ENCODE results near the gene COL8A2. TPM values are rescaled to one million over a fixed set of nuclear protein-coding genes. Genes with fewer than 3 reads are reported as not detected.

COL8A2 gene
- total and polyA plus RNA-seq, 3 donors from 2014 or later: 1.3 to 4.2 (median 2.0) TPM

- WGBS, 2 donors: 81 to 84% methylated on average over 2 of the region's 2 CpGs
- intact Hi-C loops (cut with DNase I; ENCODE audit: low total_unique reads): no loop called here
- no peaks in the 10 kb centered on the region for H3K36me3 ChIP-seq (ENCODE audit: low read depth, missing control alignments)
These were observed 54.7 kb downstream of the COL8A2 start for GRCh38 chr1:36070349-36070748.

GRCh38 chr1:36068866-36069265 is 56.2 kb downstream of the COL8A2 start:
- H3K9me3 ChIP-seq: no peaks in the 10 kb centered on the region
- H3K27me3 ChIP-seq: no peaks in the 10 kb centered on the region
- WGBS, 2 donors: 87 to 93% methylated on average over 2 of the region's 2 CpGs
- no peak for TF ChIP-seq POLR2A (IDR thresholded peaks at IDR 0.05)
- TF ChIP-seq, protein P1, sequence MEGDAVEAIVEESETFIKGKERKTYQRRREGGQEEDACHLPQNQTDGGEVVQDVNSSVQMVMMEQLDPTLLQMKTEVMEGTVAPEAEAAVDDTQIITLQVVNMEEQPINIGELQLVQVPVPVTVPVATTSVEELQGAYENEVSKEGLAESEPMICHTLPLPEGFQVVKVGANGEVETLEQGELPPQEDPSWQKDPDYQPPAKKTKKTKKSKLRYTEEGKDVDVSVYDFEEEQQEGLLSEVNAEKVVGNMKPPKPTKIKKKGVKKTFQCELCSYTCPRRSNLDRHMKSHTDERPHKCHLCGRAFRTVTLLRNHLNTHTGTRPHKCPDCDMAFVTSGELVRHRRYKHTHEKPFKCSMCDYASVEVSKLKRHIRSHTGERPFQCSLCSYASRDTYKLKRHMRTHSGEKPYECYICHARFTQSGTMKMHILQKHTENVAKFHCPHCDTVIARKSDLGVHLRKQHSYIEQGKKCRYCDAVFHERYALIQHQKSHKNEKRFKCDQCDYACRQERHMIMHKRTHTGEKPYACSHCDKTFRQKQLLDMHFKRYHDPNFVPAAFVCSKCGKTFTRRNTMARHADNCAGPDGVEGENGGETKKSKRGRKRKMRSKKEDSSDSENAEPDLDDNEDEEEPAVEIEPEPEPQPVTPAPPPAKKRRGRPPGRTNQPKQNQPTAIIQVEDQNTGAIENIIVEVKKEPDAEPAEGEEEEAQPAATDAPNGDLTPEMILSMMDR (IDR thresholded peaks at IDR 0.05): no peak
- DNase-seq: no peak
- no peaks in the 10 kb centered on the region for H3K4me1 ChIP-seq
- intact Hi-C loops (cut with DNase I; ENCODE audit: low total_unique reads): no loop called here
- H3K36me3 ChIP-seq (ENCODE audit: low read depth, missing control alignments): no peaks in the 10 kb centered on the region
- no peak overlapping the region for H3K4me3 ChIP-seq
- no peak overlapping the region for H3K27ac ChIP-seq

More at GRCh38 chr1:36070349-36070748, 54.7 kb downstream of the COL8A2 start:
- no peak for TF ChIP-seq POLR2A (IDR thresholded peaks at IDR 0.05)
- TF ChIP-seq, protein P1 (IDR thresholded peaks at IDR 0.05): no peak
- no peak for DNase-seq
- Histone ChIP-seq H3K9me3 (no peaks in the 10 kb centered on the region), H3K27ac (no peak overlapping the region), H3K27me3 (no peaks in the 10 kb centered on the region), H3K4me3 (no peak overlapping the region), H3K4me1 (no peaks in the 10 kb centered on the region)

- H3K27ac ChIP-seq: no peak overlapping the region
- H3K9me3 ChIP-seq: no peaks in the 10 kb centered on the region
- no peaks in the 10 kb centered on the region for H3K4me1 ChIP-seq
- H3K27me3 ChIP-seq: no peaks in the 10 kb centered on the region
- intact Hi-C loops (cut with DNase I; ENCODE audit: low total_unique reads): no loop called here
- no peak for TF ChIP-seq POLR2A (IDR thresholded peaks at IDR 0.05)
- TF ChIP-seq, protein P1 (IDR thresholded peaks at IDR 0.05): no peak
- no peak overlapping the region for H3K4me3 ChIP-seq
- no peaks in the 10 kb centered on the region for H3K36me3 ChIP-seq (ENCODE audit: low read depth, missing control alignments)
- DNase-seq: no peak
These were observed 57.2 kb downstream of the COL8A2 start for GRCh38 chr1:36067871-36068270.

- Histone ChIP-seq H3K36me3 (ENCODE audit: low read depth, missing control alignments) (no peaks in the 10 kb centered on the region), H3K4me3 (no peak overlapping the region), H3K4me1 (no peaks in the 10 kb centered on the region), H3K27me3 (no peaks in the 10 kb centered on the region), H3K27ac (no peak overlapping the region), H3K9me3 (no peaks in the 10 kb centered on the region)
- TF ChIP-seq POLR2A (IDR thresholded peaks at IDR 0.05): no peak
- TF ChIP-seq, protein P1 (IDR thresholded peaks at IDR 0.05): no peak
- no peak for DNase-seq
- 94 to 100% methylated on average over 1 of the region's 1 CpG for WGBS, 2 donors
- intact Hi-C loops (cut with DNase I; ENCODE audit: low total_unique reads): no loop called here
These were observed 62.7 kb downstream of the COL8A2 start for GRCh38 chr1:36062315-36062714.

DNA sequence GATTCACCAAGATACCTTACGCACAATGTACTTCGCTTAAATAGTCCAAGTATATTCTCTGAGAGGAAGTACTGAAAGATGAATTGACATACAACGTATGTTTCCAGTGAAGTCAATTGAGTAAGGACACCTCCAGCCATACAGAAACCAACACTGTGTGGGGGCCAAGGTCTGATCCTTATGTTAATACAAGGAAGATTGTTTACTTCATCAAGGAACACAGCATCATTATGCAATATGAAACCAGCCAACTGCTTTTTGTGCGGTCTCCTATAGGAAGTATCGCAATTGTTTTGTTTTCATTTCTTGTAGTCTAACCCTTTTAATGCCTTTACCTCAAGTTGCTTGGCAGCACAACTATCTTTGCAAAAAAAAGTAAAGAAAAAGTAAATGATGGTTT is 69.3 kb downstream of the COL8A2 start:
- WGBS, 2 donors: 85 to 94% methylated on average over 5 of the region's 5 CpGs
- Histone ChIP-seq H3K36me3 (ENCODE audit: low read depth, missing control alignments) (no peaks in the 10 kb centered on the region), H3K4me1 (no peaks in the 10 kb centered on the region), H3K27me3 (no peaks in the 10 kb centered on the region), H3K9me3 (no peaks in the 10 kb centered on the region), H3K4me3 (no peak overlapping the region), H3K27ac (no peak overlapping the region)
- intact Hi-C loops (cut with DNase I; ENCODE audit: low total_unique reads): no loop called here
- DNase-seq: no peak
- TF ChIP-seq POLR2A (IDR thresholded peaks at IDR 0.05): no peak
- TF ChIP-seq, protein P1 (IDR thresholded peaks at IDR 0.05): no peak

Data from testis (tissue), 3 donors.